ENCODE measurements around the gene WNT4.

The WNT4 gene

DNA sequence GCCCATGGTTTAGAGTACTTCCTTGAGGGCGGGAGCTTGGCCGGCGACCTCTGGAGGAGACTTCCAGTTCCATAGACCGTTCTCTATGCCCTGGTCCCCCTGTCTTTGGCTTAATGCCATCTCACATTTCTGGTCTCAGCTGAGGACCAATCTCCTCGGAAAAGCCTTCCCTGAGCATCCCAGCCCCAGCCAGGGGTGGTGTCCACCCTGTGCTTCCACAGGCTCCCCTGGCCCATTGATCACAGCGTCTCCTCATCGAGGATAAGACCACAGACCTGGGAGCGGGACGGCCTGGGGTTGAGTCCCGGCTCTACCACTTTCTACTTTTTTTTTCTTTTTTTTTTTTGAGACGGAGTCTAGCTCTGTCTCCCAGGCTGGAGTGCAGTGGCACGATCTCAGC is 14.5 kb downstream of the WNT4 start:
- no peak for DNase-seq

DNA sequence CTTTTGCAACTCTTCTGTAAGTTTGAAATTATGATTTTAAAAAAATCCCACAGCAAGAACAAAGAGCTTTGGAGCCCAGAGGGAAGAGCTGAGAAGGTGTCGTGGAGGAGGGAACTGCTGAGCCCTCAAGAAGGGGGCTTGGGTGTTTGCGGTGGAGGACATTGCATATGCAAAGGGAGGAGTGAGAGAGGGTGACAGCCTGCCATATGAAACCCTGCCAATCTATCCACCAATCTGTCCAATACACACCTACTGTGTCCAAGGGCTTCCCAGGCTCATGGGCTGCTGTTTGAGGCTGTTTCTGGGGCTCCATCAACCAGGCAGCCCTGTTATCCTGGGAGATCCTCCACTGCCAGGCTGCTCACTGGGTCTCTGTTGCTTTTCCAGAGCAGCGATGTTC is 15.2 kb downstream of the WNT4 start:
- no peak for DNase-seq

GRCh38 chr1:22127248-22127647 is 15.6 kb downstream of the WNT4 start:
- DNase-seq, result no peak

DNA sequence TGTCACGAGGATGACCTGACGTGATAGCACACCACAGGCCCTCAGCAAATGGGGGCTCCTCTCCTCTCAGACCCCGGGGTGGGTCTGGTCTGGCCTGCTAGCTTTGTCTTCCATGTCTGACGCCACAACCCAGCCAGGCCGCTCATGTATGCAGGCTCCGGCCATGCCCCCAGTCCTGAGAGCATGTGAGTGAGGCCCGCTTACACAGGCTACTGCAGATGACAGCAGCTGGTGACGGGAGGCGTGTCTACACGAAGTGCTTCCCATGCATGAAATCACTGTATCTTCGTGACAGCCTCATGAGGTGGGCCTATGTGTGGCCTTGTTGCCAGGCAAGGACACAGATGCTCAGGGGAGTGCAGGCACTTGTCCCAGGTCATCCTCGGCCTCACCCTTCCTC is 16.4 kb downstream of the WNT4 start:
- no peak for DNase-seq

- no peak for DNase-seq
Measured at GRCh38 chr1:22124592-22125229, 18.2 kb downstream of the WNT4 start.

DNA sequence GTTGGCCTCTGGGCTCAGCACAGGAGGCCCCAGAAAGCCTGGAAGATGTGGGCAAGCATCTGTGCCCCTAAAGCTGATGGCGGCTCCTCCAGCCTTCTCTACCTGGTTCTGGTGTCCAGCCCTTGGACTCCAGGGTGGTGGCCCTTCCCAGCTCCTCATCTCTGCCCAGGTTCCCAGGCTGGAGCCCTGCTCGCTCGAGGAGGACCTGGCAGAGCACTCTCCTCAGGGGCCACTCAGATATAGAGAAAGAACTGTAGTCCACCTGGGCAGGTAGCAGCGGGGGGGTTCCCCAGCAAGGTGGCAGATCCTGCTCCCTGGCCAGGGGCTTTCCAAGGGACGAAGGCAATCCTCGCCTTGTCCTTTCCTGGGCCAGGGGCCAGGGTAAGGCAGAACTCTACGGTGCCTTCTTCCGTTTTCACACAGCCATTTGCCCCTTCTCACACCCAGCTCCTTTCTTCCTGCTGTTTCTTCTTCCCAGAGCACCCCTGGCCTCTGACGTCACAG is 18.9 kb downstream of the WNT4 start:
- DNase-seq, result no peak

DNA sequence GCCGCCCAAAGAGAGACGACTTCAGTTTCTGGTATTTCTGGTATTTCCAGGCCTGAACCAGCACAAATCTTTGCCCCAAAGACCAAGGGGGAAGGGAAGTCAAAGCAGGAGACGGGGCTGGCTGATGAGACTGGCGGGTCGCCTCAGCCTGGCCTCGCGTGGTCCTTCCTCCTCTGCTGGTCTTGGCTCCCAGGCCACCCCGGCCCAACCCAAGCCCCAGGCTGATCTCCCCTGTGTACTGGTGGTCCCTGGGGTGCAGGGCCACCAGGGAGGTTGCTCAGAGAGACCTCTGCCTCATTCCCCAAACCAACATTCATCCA is 19.9 kb downstream of the WNT4 start:
- DNase-seq, result no peak

DNA sequence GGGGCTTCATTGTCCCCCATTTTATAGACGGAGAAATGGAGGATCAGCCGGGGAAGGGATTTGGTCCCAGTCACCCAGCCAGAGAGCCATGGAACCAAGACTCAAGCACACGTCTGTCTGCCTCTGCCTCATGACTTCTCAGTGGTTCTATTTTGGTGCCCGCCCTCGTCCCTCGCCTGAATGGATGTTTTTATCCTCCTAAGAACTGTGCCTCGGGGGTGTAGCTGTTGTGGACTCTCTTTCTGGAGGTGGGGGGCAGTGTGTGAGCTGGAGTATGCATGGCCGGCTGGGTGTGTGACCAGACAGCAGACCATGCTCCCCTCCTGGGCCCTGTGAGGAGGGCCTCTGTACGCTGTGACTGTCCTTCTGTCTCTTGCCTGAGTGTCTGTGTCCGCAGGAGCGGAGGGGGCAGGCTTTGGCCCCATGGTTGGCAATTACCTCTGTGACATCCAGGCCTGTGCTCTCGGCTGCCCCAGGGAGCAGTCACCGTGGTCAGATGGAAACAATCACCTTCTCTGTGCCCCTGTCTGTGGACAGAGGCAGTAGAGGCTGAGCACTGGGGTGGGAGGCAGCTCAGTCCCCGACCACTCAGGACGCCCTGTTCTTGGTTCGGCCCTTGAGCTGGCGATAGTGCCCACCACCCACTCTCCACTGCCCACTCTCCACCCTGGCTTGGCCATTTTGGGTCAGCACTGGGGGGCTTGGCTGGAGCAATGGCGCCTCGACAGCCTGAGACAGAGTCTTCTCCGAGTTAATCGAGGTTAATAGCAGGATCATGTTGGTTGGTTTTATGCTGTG is 20.4 kb downstream of the WNT4 start:
- no peak for DNase-seq

DNA sequence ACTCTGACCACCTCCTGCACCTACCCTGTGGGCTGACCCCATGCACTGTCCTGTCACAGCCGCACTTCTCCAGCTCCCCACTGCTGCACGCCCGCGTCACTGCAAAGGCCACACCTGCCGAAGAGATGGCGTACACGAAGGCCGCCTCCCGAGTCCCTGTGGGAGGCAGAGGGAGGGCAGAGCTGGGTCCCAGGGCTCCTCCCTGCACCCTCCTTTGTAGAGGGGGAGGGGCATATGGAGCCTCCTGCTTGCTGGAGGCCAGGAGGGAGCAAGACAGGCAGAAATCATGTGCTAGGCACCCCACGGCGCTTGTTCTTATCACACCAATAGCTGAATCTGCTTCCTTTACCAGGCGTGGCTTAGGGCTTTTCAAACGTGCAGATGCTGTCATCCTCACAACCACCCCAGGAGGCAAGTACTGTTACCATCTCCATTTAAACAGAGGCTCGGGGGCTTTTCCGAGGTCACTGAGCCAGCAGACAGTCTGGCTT is 21.4 kb downstream of the WNT4 start:
- no peak for DNase-seq

DNA sequence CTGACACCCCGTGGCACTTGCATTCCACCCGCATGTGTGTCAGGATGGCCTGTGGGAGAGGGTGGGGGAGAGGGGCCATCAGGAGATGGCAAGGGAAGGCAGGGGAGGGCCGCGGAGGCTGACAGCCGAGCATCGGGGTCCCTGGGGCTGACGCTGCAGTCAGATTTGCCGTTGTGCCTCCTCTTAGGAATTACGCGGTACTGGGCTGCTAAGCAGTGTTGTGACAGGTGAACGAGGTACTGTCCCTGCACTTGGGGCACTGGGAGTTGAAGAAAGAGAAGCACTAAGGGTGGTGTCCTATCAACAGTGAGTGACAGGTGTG is 22.5 kb downstream of the WNT4 start:
- no peak for DNase-seq

DNA sequence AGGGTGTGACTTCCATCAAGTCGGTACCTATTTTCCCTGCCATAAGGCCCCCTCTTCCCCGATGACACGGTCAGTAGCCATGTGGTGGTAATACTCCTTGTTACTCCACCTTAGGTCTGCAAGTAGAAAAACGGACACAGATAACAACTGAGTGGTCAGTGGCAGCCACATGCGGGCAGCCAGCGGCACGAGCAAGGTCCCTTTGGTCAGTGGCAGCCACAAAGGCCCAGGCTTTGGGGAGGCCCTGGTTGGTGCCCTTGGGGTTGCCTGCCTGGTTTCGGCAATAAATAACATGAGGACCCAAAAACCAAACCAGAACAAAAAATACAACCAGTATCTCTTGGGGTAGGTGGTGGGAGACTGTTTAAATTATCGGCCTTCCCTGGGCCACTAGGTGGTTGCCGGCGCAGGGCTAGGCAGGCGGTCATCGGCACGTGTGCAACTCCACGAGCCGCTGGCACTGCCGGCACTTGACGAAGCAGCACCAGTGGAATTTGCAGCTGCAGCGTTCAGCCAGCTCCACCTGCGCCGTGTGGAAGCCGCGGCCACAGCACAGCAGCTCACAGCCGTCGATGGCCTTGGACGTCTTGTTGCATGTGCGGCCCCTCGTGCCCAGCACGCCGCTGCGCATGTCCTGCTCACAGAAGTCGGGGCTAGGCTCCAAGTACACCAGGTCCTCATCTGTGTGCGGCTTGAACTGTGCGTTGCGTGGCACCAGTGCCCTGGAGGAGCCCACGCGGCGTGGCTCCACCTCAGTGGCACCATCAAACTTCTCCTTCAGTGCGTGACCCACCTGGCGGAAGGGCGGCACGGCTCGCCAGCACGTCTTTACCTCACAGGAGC is 23.1 kb downstream of the WNT4 start:
- no peak for DNase-seq

- no peak for DNase-seq
Measured at GRCh38 chr1:22118291-22118992, 24.5 kb downstream of the WNT4 start.

DNA sequence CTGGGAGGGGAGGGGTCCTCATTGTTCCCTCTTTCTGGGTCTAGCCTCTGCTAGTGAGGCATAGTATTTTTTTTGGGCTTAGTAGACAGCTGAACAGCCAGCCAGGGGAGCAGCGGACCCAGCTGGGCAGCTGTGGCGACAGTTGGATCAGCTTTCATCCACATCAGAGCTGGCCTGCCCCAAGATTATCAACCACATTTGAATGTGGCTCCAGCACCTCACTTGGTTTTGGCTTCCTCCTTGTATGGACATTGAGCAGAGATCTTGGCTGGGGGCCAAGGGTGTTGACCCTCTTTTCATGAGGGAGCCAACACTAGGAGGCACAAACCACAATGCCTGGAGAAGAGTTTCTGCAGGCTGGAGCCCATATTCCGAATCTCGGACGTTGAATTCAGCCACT is 25.0 kb downstream of the WNT4 start:
- no peak for DNase-seq

GRCh38 chr1:22117238-22117637 is 25.7 kb downstream of the WNT4 start:
- DNase-seq, result peak; percentile 23 to 56

DNA sequence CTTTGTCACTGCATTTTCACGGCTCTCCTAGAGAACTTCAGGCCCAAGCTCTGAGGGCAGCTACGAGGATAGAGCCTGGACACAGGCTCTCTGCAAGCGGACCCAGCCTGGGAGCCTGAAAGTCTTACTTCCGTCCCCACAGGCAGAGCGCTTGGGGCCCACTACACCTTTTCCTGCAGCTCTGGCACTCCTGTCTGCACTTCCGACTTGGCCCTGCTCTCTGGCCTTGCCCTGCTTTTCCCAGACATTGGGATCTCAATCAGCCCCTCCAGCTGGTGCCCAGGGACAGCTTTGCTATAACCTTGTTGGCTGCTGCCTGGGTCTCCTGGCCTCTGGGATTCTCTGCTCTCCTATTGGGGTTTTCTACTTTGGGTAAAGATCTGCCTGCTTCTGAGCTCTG is 27.6 kb downstream of the WNT4 start:
- DNase-seq, result no peak

DNA sequence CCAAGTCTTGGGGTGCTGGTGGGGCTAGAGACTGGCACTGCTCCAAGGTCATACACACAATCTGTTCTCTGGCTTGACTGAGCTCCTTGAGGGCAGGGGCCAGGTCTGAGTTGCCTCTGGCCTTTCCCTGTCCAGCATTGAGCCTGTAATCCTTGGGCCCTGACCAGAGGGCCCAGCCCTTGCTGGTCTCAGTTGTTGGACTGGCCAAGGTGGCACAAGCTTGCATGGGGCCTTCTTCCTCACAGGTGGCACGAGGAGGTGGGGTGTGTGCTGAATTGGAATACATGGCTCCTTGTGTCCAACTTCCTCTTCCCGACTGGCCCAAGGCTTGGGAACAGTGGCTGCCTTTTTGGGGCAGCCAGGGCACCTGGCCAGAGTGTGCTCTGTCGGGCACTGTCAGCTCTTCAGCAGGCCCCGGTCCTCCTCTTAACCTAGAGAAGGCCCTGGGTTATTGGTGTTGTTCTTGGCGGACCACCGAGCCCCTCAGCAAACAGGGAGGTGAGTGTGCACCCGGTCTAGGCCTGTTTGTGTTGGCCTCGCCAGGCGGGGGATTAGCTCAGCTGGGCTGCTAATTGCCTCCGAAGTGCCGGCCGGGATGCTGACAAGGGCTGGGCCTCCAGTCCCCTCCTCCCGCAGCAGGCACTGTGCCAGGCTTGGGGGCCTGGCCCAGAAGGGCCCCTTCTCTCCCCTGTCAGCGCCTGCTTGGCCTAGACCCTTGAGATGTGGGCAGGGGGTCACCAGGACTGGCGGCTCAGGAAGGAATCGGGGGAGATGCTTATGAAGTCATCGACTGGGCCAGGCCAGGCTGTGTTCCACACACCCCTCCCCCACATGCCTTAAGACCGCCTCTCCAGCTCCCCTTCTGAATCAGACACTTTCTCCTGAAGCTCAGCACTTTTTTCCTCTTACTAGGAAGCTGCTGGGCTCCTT is 28.5 kb downstream of the WNT4 start:
- DNase-seq, result no peak

GRCh38 chr1:22112554-22112953 is 30.3 kb downstream of the WNT4 start:
- DNase-seq, result no peak

GRCh38 chr1:22111620-22112019 is 31.3 kb downstream of the WNT4 start:
- DNase-seq, result no peak

DNA sequence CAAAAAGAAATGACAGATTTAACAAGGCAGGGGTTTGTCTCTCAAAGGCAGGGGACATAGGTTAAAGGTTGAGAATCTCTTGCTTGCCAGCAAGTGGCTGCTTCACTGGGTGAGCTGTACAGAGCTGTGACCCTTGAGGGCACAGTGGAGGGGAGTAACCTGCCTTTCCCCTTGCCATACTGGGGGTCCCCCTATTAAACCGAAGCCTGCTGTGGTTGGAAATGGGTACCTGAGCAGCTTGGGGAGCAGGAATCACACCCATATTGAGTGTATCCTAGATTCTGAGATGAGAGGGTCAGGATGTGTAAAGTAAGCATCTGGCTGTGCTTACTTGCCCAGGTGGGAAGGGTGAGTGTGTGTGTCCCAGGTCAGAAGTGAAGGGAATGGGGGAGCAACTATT is 31.8 kb downstream of the WNT4 start:
- DNase-seq, result no peak

GRCh38 chr1:22110016-22110415 is 32.9 kb downstream of the WNT4 start:
- no peak for DNase-seq

GRCh38 chr1:22108339-22109105 is 34.4 kb downstream of the WNT4 start:
- no peak for DNase-seq
